Measurements from ENCODE around the gene NDUFA6. TPM values are rescaled to one million over a fixed set of nuclear protein-coding genes. Genes with fewer than 3 reads are reported as not detected.
"Not testable (repeated sequence)": the region's sequence is repeated elsewhere in the genome, so short reads cannot be mapped to it uniquely, and the experiment has no call there.

NDUFA6 gene
- total RNA-seq, 1 donor from 2014 or later, result 69.2 TPM

DNA sequence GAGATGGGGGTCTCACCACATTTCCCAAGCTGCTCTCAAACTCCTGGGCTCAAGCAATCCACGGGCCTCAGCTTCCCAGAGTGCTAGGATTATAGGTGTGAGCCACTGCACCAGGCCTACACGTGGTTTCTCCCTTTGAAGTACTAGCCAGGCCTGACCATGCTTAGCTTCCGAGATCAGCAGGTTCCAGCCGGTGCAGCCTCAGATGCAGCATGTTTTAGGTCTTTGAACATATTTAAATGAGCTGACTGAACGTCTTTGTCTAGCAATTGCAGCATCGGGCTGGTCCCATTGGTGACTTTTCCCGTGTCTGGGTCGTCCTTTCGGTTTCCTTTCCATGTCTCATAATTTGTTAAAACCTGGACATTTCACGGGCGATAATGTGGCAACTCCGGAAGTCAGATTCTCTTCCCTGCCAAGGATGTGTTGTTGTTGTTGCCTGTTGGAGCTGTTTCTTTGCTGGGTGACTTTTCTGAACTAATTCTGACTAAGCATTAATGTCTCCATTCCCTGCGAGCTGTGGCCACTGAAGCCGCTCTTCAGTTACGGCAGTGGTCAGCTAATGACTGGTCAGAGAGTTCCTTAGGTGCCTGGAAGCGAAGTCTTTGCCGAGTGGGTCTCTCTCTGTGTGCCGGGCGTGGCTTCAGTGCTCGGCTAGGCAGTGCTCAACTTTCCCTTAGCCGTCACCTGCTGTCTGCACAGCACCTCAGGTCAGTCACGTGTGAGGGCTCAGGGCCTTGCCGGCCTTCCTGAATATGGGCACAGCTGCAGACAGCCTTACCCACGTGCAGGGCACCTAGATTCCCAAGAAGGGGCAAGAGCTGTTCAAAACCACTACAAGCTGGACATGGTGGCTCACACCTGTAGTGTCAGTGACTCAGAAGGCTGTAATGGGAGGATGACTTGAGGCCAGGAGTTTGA is 43.8 kb upstream of the NDUFA6 start:
- Mint-ChIP-seq H3K4me1 (ENCODE audit: unreplicated experiment) (no peaks in the 10 kb centered on the region), H3K27ac (ENCODE audit: unreplicated experiment) (no peak overlapping the region), H3K9me3 (ENCODE audit: unreplicated experiment) (no peaks in the 10 kb centered on the region), H3K4me3 (ENCODE audit: unreplicated experiment) (no peak overlapping the region), H3K27me3 (ENCODE audit: unreplicated experiment) (peaks cover 2% of the 10 kb centered on the region), H3K36me3 (ENCODE audit: unreplicated experiment) (no peaks in the 10 kb centered on the region)
- TF ChIP-seq CTCF (IDR thresholded peaks at IDR 0.05), result no peak
- DNase-seq (ENCODE audit: extremely low spot score, unreplicated experiment), result no peak

DNA sequence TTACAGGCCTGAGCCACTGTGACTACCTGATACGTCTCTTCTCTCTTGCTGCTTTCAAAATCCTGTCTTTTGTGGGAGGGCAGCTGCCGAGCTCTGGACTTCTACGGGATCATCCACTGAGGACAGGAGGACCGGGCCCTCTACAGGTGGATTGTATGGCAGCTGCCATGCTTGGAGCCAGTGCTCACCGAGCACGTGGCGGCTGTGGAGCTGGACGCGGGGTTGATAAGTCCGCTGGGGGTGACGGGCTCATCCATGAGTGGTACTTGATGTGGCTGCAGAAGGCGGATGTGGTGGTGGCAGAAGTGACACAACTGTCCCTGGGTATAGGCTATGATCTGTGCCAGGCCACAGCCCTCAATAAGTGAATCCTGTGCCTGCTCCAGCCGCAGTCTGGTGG is 41.9 kb upstream of the NDUFA6 start:
- Mint-ChIP-seq H3K36me3 (ENCODE audit: unreplicated experiment) (no peaks in the 10 kb centered on the region), H3K27ac (ENCODE audit: unreplicated experiment) (no peak overlapping the region), H3K4me1 (ENCODE audit: unreplicated experiment) (no peaks in the 10 kb centered on the region), H3K4me3 (ENCODE audit: unreplicated experiment) (no peak overlapping the region), H3K27me3 (ENCODE audit: unreplicated experiment) (peaks cover 2% of the 10 kb centered on the region), H3K9me3 (ENCODE audit: unreplicated experiment) (no peaks in the 10 kb centered on the region)
- no peak for TF ChIP-seq CTCF (IDR thresholded peaks at IDR 0.05)
- no peak for DNase-seq (ENCODE audit: extremely low spot score, unreplicated experiment)

- no peak for DNase-seq (ENCODE audit: extremely low spot score, unreplicated experiment)
- Mint-ChIP-seq H3K27me3 (ENCODE audit: unreplicated experiment) (peaks cover 2% of the 10 kb centered on the region), H3K4me1 (ENCODE audit: unreplicated experiment) (no peaks in the 10 kb centered on the region), H3K36me3 (ENCODE audit: unreplicated experiment) (no peaks in the 10 kb centered on the region), H3K9me3 (ENCODE audit: unreplicated experiment) (no peaks in the 10 kb centered on the region), H3K4me3 (ENCODE audit: unreplicated experiment) (no peak overlapping the region), H3K27ac (ENCODE audit: unreplicated experiment) (no peak overlapping the region)
- TF ChIP-seq CTCF (IDR thresholded peaks at IDR 0.05), result no peak
Observed at GRCh38 chr22:42131562-42131961, 41.0 kb upstream of the NDUFA6 start.

DNA sequence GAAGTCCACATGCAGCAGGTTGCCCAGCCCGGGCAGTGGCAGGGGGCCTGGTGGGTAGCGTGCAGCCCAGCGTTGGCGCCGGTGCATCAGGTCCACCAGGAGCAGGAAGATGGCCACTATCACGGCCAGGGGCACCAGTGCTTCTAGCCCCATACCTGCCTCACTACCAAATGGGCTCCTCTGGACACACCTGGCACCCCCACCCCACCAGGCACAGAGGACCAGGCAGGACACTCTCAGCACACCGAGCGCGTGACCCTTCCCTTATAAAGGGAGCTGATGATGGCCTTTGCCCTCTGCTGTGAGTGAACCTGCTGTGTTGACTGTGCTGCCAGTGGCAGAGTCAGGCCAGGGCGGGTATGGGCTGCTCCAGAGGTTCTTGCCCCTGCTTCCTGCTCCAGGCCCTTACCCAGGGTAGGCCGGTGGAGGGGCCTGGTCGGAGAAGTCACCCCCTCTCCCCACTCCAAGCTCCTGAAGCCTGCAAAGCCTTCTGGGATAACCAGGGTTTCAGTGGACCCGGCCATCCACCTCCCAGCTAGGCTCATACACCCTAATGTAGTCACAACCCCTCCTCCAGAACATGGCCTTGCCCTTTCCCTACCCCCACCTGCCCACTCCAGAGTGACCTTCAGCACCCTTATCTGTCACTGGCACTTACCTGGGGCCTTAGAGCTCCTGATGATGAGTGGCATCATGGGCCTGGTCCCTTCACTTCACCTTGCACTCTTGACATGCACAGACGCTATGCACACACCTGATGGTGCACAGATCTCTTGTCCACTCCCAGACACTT is 40.3 kb upstream of the NDUFA6 start, which contains the start of gene CYP2D6:
Gene CYP2D6, minus strand, starts transcription at position 172 of the 793 bp plus-strand sequence. Its CDS starts 19 bp downstream, at position 153.
- H3K9me3 Mint-ChIP-seq (ENCODE audit: unreplicated experiment); H3K4me1 Mint-ChIP-seq (ENCODE audit: unreplicated experiment); H3K27ac Mint-ChIP-seq (ENCODE audit: unreplicated experiment); H3K4me3 Mint-ChIP-seq (ENCODE audit: unreplicated experiment); DNase-seq (ENCODE audit: extremely low spot score, unreplicated experiment); H3K27me3 Mint-ChIP-seq (ENCODE audit: unreplicated experiment); H3K36me3 Mint-ChIP-seq (ENCODE audit: unreplicated experiment): not testable (repeated sequence)

DNA sequence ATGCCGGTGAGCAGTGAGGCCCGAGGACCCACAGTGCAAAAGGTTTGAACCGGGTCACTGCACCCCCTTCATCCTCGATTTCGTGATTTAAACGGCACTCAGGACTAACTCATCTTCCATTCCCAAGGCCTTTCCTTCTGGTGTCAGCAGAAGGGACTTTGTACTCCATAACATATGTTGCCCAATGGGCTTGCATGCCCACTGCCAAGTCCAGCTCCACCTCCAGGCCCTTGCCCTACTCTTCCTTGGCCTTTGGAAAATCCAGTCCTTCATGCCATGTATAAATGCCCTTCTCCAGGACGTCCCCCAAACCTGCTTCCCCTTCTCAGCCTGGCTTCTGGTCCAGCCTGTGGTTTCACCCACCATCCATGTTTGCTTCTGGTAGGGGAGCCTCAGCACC is 39.6 kb upstream of the NDUFA6 start:
- not testable (repeated sequence) for H3K27ac Mint-ChIP-seq (ENCODE audit: unreplicated experiment); H3K4me3 Mint-ChIP-seq (ENCODE audit: unreplicated experiment); DNase-seq (ENCODE audit: extremely low spot score, unreplicated experiment); H3K36me3 Mint-ChIP-seq (ENCODE audit: unreplicated experiment); H3K4me1 Mint-ChIP-seq (ENCODE audit: unreplicated experiment); H3K9me3 Mint-ChIP-seq (ENCODE audit: unreplicated experiment); H3K27me3 Mint-ChIP-seq (ENCODE audit: unreplicated experiment)

GRCh38 chr22:42128776-42129694 is 38.5 kb upstream of the NDUFA6 start:
- not testable (repeated sequence) for H3K4me3 Mint-ChIP-seq (ENCODE audit: unreplicated experiment); DNase-seq (ENCODE audit: extremely low spot score, unreplicated experiment)

GRCh38 chr22:42128007-42128406 is 37.4 kb upstream of the NDUFA6 start:
- H3K36me3 Mint-ChIP-seq (ENCODE audit: unreplicated experiment); H3K4me3 Mint-ChIP-seq (ENCODE audit: unreplicated experiment); H3K27me3 Mint-ChIP-seq (ENCODE audit: unreplicated experiment); H3K4me1 Mint-ChIP-seq (ENCODE audit: unreplicated experiment); H3K9me3 Mint-ChIP-seq (ENCODE audit: unreplicated experiment); H3K27ac Mint-ChIP-seq (ENCODE audit: unreplicated experiment); DNase-seq (ENCODE audit: extremely low spot score, unreplicated experiment): not testable (repeated sequence)

More at GRCh38 chr22:42128776-42129694, 38.5 kb upstream of the NDUFA6 start:
- H3K9me3 Mint-ChIP-seq (ENCODE audit: unreplicated experiment); H3K36me3 Mint-ChIP-seq (ENCODE audit: unreplicated experiment); H3K4me1 Mint-ChIP-seq (ENCODE audit: unreplicated experiment); H3K27ac Mint-ChIP-seq (ENCODE audit: unreplicated experiment); H3K27me3 Mint-ChIP-seq (ENCODE audit: unreplicated experiment): not testable (repeated sequence)
